Measurements from ENCODE around the gene CTDP1. TPM values are rescaled to one million over a fixed set of nuclear protein-coding genes. Genes with fewer than 3 reads are reported as not detected.

The CTDP1 gene
- total and polyA plus RNA-seq, 4 donors, result 18.8 to 30.5 (median 21.7) TPM

- no peaks in the 10 kb centered on the region for H3K27me3 ChIP-seq (ENCODE audit: control insufficient read depth in 3 of 3, insufficient read depth in 3 of 3, low read length in 2 of 3)
- peaks cover 0 to 7% (median 1%) of the 10 kb centered on the region in 4 donors for H3K9me3 ChIP-seq (ENCODE audit: control insufficient read depth in 4 of 4, insufficient read depth in 3 of 4, low read length in 3 of 4)
- H3K4me1 ChIP-seq (ENCODE audit: control insufficient read depth in 5 of 5, insufficient read depth in 5 of 5, low read length in 5 of 5), result peaks cover 0 to 1% (median 0%) of the 10 kb centered on the region in 5 donors
- DNase-seq, result no peak
- H3K9ac ChIP-seq (ENCODE audit: insufficient read depth in 1 of 2, low read length in 2 of 2), result no peak overlapping the region
- no peak overlapping the region for H3K4me3 ChIP-seq
- TF ChIP-seq, protein P1, sequence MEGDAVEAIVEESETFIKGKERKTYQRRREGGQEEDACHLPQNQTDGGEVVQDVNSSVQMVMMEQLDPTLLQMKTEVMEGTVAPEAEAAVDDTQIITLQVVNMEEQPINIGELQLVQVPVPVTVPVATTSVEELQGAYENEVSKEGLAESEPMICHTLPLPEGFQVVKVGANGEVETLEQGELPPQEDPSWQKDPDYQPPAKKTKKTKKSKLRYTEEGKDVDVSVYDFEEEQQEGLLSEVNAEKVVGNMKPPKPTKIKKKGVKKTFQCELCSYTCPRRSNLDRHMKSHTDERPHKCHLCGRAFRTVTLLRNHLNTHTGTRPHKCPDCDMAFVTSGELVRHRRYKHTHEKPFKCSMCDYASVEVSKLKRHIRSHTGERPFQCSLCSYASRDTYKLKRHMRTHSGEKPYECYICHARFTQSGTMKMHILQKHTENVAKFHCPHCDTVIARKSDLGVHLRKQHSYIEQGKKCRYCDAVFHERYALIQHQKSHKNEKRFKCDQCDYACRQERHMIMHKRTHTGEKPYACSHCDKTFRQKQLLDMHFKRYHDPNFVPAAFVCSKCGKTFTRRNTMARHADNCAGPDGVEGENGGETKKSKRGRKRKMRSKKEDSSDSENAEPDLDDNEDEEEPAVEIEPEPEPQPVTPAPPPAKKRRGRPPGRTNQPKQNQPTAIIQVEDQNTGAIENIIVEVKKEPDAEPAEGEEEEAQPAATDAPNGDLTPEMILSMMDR (IDR thresholded peaks at IDR 0.05; ENCODE audit: control extremely low read depth, extremely low read depth), result no peak
- peaks cover 0 to 28% (median 4%) of the 10 kb centered on the region in 4 donors for H3K36me3 ChIP-seq (ENCODE audit: control insufficient read depth in 4 of 4, insufficient read depth in 4 of 4, low read length in 4 of 4)
- H3K27ac ChIP-seq (ENCODE audit: low read depth in 1 of 2, low read length in 1 of 2), result no peak overlapping the region
- no peak for ATAC-seq (ENCODE audit: insufficient read depth, low FRiP score)
- WGBS, 2 donors, result 91 to 96% methylated on average over 10 of the region's 10 CpGs
Measured at GRCh38 chr18:79756143-79756500, 76.5 kb downstream of the CTDP1 start.

- Histone ChIP-seq H3K4me1 (ENCODE audit: control insufficient read depth in 5 of 5, insufficient read depth in 5 of 5, low read length in 5 of 5) (no peaks in the 10 kb centered on the region), H3K4me3 (no peak overlapping the region), H3K27me3 (ENCODE audit: control insufficient read depth in 3 of 3, insufficient read depth in 3 of 3, low read length in 2 of 3) (no peaks in the 10 kb centered on the region), H3K36me3 (ENCODE audit: control insufficient read depth in 4 of 4, insufficient read depth in 4 of 4, low read length in 4 of 4) (peaks cover 0 to 27% (median 4%) of the 10 kb centered on the region in 4 donors), H3K27ac (ENCODE audit: low read depth in 1 of 2, low read length in 1 of 2) (no peak overlapping the region), H3K9me3 (ENCODE audit: control insufficient read depth in 4 of 4, insufficient read depth in 3 of 4, low read length in 3 of 4) (peaks cover 0 to 7% (median 1%) of the 10 kb centered on the region in 4 donors), H3K9ac (ENCODE audit: insufficient read depth in 1 of 2, low read length in 2 of 2) (no peak overlapping the region)
- 97 to 98% methylated on average over 11 of the region's 11 CpGs for WGBS, 2 donors
- TF ChIP-seq, protein P1 (IDR thresholded peaks at IDR 0.05; ENCODE audit: control extremely low read depth, extremely low read depth), result no peak
- DNase-seq, result no peak
- no peak for ATAC-seq (ENCODE audit: insufficient read depth, low FRiP score)
Measured at GRCh38 chr18:79756826-79757225, 77.2 kb downstream of the CTDP1 start.

- TF ChIP-seq, protein P1 (IDR thresholded peaks at IDR 0.05; ENCODE audit: control extremely low read depth, extremely low read depth), result no peak
- Histone ChIP-seq H3K4me3 (no peak overlapping the region), H3K27me3 (ENCODE audit: control insufficient read depth in 3 of 3, insufficient read depth in 3 of 3, low read length in 2 of 3) (no peaks in the 10 kb centered on the region), H3K4me1 (ENCODE audit: control insufficient read depth in 5 of 5, insufficient read depth in 5 of 5, low read length in 5 of 5) (no peaks in the 10 kb centered on the region), H3K27ac (ENCODE audit: low read depth in 1 of 2, low read length in 1 of 2) (no peak overlapping the region), H3K9ac (ENCODE audit: insufficient read depth in 1 of 2, low read length in 2 of 2) (no peak overlapping the region), H3K9me3 (ENCODE audit: control insufficient read depth in 4 of 4, insufficient read depth in 3 of 4, low read length in 3 of 4) (peaks cover 0 to 12% (median 1%) of the 10 kb centered on the region in 4 donors), H3K36me3 (ENCODE audit: control insufficient read depth in 4 of 4, insufficient read depth in 4 of 4, low read length in 4 of 4) (peaks cover 0 to 5% (median 0%) of the 10 kb centered on the region in 4 donors)
- no peak for ATAC-seq (ENCODE audit: insufficient read depth, low FRiP score)
- 6 to 17% methylated on average over 1 of the region's 1 CpG for WGBS, 2 donors
- no peak for DNase-seq
Measured at GRCh38 chr18:79760348-79760747, 80.7 kb downstream of the CTDP1 start.

GRCh38 chr18:79760881-79761280 is 81.3 kb downstream of the CTDP1 start:
- H3K36me3 ChIP-seq (ENCODE audit: control insufficient read depth in 4 of 4, insufficient read depth in 4 of 4, low read length in 4 of 4), result peaks cover 0 to 5% (median 0%) of the 10 kb centered on the region in 4 donors
- no peak for DNase-seq
- no peak overlapping the region for H3K27ac ChIP-seq (ENCODE audit: low read depth in 1 of 2, low read length in 1 of 2)
- no peaks in the 10 kb centered on the region for H3K4me1 ChIP-seq (ENCODE audit: control insufficient read depth in 5 of 5, insufficient read depth in 5 of 5, low read length in 5 of 5)
- 56 to 73% methylated on average over 1 of the region's 1 CpG for WGBS, 2 donors
- H3K4me3 ChIP-seq, result no peak overlapping the region
- no peaks in the 10 kb centered on the region for H3K27me3 ChIP-seq (ENCODE audit: control insufficient read depth in 3 of 3, insufficient read depth in 3 of 3, low read length in 2 of 3)
- peaks cover 0 to 8% (median 1%) of the 10 kb centered on the region in 4 donors for H3K9me3 ChIP-seq (ENCODE audit: control insufficient read depth in 4 of 4, insufficient read depth in 3 of 4, low read length in 3 of 4)
- no peak for ATAC-seq (ENCODE audit: insufficient read depth, low FRiP score)
- TF ChIP-seq, protein P1 (IDR thresholded peaks at IDR 0.05; ENCODE audit: control extremely low read depth, extremely low read depth), result no peak
- H3K9ac ChIP-seq (ENCODE audit: insufficient read depth in 1 of 2, low read length in 2 of 2), result no peak overlapping the region

All from lung (tissue), 12 donors.